Left kidney (tissue), 8 donors: Measurements from ENCODE around the gene MYNN. TPM values are rescaled to one million over a fixed set of nuclear protein-coding genes. Genes with fewer than 3 reads are reported as not detected.
"Not testable (repeated sequence)": the region's sequence is repeated elsewhere in the genome, so short reads cannot be mapped to it uniquely, and the experiment has no call there.

ENCODE experiments used
- DNase-seq: peaks from one replicate; pipeline ENCODE4 v3.0.0-alpha.2; 2013
- long read RNA-seq, 8 donors: transcript quantifications; one replicate each; lab custom pipeline, GENCODE V29; 2026
- polyA plus RNA-seq: library from polyadenylated mRNA; unstranded; fragments of 120-200 nt; gene quantifications from one replicate; pipeline ENCODE4 v1.2.1, GENCODE V29; 2013; ENCODE audit not compliant: insufficient read length

The MYNN gene
- polyA plus RNA-seq: 31.3 TPM
- long read RNA-seq, donor 1, full-length matches to known transcripts: 1 of 1 reads
- long read RNA-seq, donor 1, partial matches to known transcripts: 0 of 1 reads
- long read RNA-seq, donor 1, other reads (novel, unspliced or antisense): 0 of 1 reads
- long read RNA-seq, donor 2, full-length matches to known transcripts: 3 of 3 reads
- long read RNA-seq, donor 2, partial matches to known transcripts: 0 of 3 reads
- long read RNA-seq, donor 2, other reads (novel, unspliced or antisense): 0 of 3 reads
- long read RNA-seq, donor 3, full-length matches to known transcripts: 1 of 1 reads
- long read RNA-seq, donor 3, partial matches to known transcripts: 0 of 1 reads
- long read RNA-seq, donor 3, other reads (novel, unspliced or antisense): 0 of 1 reads
- long read RNA-seq, donor 4: 0 reads
- long read RNA-seq, donor 5, full-length matches to known transcripts: 8 of 17 reads
- long read RNA-seq, donor 5, partial matches to known transcripts: 9 of 17 reads
- long read RNA-seq, donor 5, other reads (novel, unspliced or antisense): 0 of 17 reads
- long read RNA-seq, donor 6, full-length matches to known transcripts: 4 of 9 reads
- long read RNA-seq, donor 6, partial matches to known transcripts: 5 of 9 reads
- long read RNA-seq, donor 6, other reads (novel, unspliced or antisense): 0 of 9 reads
- long read RNA-seq, donor 7, full-length matches to known transcripts: 3 of 13 reads
- long read RNA-seq, donor 7, partial matches to known transcripts: 10 of 13 reads
- long read RNA-seq, donor 7, other reads (novel, unspliced or antisense): 0 of 13 reads
- long read RNA-seq, donor 8: 0 reads

GRCh38 chr3:169772897-169773816 is at the start of gene MYNN:
Gene MYNN, plus strand, starts transcription at chr3:169773396. Its CDS starts 900 bp downstream, at chr3:169774296.
- DNase-seq: peak; percentile 93

DNA sequence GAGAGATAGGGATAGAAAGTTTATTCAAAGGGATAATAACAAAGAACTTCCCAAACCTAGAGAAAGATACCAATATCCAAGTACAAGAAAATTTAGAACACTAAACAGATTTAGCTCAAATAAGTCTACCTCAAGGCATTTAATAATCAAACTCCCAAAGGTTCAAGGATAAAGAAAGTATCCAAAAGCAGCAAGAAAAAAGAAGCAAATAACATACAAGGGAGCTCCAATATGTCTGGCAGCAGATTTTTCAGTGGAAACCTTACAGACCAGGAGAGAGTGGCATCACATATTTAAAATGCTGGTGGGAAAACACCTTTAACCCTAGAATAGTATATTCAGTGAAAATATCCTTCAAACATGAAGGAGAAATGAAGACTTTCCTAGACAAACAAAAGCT is 41.3 kb upstream of the MYNN start:
- not testable (repeated sequence) for DNase-seq

DNA sequence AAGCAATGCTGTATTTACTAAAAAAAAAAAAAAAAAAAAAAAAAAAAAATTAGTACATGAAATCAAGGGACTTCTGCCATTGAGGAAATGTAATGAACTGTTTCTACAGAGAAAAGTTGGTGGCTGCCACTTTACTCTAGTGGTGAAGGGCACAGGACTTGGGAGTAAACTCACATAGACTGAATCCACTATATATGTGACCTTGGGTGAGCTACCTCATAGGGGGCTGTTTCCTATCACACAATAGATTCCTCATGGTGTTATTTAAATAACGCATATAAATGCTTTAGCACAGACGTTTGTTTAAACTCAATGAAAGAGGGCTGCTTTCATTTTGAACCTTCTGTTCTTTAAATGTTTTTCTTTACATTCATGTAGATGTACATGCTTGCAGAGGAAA is 34.1 kb upstream of the MYNN start:
- no peak for DNase-seq

GRCh38 chr3:169744366-169745054 is 28.7 kb upstream of the MYNN start:
- DNase-seq: peak; percentile 36

DNA sequence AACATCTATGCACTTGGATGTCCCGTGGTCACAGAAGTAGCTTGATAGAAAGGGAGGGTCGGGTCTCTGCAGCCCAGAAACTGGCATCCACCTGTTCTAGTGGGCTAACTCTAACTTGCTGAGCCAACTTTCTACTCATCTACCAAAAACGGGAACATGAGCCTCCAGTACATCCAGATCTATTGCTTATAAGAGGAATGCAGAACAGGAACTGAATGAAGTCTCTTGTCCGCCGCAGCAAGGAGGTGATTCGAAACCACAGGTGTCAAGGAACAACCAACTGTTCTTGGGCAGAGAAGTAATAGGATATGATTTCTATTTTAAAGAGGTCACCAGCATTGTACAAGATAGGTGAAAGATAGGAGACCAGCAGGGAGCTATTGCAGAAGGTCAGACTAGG is 26.3 kb upstream of the MYNN start:
- no peak for DNase-seq

- DNase-seq: no peak
Observed at GRCh38 chr3:169748670-169749069, 24.5 kb upstream of the MYNN start.

DNA sequence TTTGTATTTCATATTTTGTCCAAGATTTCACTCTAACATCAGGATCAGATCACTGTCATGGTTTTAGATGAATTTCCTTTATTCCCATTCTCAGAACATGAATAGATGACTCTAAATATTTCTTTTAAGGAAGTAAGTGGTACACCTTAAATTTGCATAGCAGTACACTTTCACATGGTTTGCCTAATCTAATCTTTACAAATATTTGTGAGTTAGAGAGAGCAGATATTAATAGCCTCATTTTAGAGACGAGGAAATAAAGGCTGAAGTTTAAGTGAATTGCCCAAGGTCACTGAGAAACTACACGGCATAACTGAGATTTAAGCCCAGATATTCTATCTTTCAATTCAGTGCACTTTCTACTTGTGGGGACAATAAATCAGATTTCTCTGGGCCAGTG is 22.5 kb upstream of the MYNN start:
- no peak for DNase-seq

- DNase-seq: no peak
Observed at GRCh38 chr3:169751875-169752274, 21.3 kb upstream of the MYNN start.

DNA sequence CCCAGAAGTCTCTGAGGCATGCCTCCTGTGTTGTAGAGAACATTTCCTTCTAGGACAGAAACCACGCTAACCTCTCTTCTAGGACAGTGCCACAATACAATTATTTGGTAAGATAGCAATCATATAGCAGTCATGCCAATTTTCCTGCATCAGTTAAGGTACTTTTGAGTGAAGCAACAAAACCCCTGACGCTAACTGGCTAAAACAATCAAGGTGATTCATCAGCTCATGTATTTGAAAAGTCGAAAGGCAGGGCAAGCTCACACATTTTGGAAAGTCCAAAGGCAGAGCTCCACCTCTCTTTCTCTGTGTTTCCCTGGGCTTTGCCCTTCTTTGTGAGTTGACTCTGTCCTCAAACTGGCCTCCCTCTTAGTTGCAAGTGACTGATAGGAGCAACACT is 18.5 kb upstream of the MYNN start:
- no peak for DNase-seq

DNA sequence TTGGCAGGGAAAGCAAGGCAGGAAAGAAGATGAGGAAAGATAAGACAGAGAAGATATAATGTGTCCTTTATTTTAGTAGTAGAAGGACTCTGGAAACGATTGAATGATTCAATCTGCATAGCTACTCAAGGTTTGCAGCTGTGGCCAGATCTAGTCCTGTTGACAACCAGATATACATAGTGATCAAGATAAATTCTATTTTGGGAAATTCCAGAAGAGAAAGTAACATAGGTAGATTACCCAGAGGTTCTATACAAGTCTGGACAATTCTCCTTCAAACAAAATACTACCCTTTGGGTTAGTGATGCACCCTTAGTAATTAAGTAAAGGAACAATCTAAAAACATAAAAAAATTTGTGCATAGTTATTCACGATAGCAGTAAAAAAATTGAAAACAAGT is 17.7 kb upstream of the MYNN start:
- DNase-seq: no peak

GRCh38 chr3:169758359-169758994 is 14.7 kb upstream of the MYNN start:
- no peak for DNase-seq

DNA sequence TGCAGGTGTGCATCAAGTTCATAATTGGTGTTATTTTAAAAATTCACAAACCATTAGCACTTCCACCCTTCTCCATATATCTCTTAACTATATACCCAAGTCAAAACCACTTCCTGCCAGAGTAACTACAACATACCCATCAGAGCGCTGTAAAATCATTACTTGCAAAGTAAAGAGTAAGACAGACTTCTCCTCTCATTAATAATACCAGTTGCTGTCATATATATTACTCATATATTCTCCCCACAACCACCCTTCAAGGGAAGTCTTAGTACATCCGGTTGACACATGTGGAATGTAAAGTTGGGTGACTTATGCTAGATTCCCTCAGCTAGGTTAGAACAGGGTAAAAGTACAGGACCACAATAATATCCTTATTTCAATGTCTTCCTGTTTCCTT is 13.9 kb upstream of the MYNN start:
- DNase-seq: no peak

GRCh38 chr3:169760479-169760878 is 12.7 kb upstream of the MYNN start:
- no peak for DNase-seq

DNA sequence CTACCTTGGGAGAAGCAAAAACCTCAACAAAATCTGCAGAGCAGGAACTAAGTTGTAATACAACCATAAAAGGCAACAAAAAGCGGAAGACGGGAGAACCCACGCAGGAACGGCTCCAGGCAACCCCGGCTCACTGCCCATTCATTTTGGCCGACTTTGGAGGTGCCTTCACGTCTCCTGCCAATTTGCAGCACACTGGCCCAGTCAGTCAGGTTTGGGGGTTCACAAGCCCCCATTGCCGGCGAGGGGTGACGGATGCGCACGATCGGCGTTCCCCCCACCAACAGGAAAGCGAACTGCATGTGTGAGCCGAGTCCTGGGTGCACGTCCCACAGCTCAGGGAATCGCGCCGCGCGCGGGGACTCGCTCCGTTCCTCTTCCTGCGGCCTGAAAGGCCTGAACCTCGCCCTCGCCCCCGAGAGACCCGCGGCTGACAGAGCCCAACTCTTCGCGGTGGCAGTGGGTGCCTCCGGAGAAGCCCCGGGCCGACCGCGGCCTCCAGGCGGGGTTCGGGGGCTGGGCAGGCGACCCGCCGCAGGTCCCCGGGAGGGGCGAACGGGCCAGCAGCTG is 8.8 kb upstream of the MYNN start:
- peak; percentile 50 for DNase-seq

GRCh38 chr3:169764882-169765612 is 8.1 kb upstream of the MYNN start, which contains the start of gene TERC:
Gene TERC, minus strand, starts transcription at chr3:169765060.
- DNase-seq: peak; percentile 92

DNA sequence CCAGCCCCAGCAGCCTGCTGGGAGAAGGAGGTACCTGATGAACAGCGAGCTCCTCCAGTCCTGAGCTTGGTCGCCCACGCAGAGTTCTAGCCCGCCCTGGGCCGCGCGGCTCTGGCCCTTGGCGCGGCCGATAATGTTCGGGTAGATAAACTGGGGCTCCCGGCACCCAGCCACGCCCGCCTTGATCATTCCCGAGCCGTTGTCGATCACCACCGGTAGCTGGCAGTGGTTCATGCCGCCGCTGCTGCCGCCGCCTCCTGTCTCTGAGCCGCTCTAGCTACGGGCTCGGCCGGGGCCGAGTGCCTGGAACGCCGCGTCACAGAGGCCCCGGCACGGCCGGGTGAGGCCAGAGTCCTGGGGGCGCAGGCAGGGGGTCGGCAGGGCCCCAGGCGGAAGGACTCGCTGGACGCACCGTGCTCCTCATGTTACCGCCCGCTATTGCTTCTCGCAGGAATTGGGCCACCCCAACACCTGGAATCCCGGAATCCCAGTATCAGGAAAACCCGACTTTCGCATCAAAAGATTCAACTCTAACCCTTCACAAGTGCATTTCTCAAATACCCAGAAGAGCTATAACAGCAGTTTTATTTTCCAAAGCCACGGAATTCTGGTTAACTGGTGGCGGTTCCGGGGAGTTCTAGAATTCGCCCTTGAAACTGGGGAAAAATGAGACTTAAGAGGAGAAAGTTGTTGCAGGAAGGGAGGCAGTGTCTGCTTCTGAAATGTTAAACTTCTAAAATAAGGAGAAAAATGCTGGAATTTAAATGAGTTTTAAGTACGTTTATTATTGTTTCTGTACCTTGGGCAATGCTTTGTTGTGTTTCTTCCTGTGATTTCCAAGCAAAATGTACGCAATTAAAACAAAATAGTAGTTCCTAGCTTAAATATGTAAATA is 3.7 kb upstream of the MYNN start, which contains the start of gene ACTRT3:
ACTRT3 (minus strand) TSS at position 275 of the 895 bp plus-strand sequence; CDS start at position 234, 41 bp downstream.
- peak; percentile 78 for DNase-seq

- DNase-seq: peak; percentile 95
Observed at GRCh38 chr3:169771497-169772304, 1.5 kb upstream of the MYNN start.
